Measurements from ENCODE around the gene CYP11A1. TPM values are rescaled to one million over a fixed set of nuclear protein-coding genes. Genes with fewer than 3 reads are reported as not detected.

The CYP11A1 gene
- total RNA-seq, 1 donor from 2014 or later: 0.32 TPM

DNA sequence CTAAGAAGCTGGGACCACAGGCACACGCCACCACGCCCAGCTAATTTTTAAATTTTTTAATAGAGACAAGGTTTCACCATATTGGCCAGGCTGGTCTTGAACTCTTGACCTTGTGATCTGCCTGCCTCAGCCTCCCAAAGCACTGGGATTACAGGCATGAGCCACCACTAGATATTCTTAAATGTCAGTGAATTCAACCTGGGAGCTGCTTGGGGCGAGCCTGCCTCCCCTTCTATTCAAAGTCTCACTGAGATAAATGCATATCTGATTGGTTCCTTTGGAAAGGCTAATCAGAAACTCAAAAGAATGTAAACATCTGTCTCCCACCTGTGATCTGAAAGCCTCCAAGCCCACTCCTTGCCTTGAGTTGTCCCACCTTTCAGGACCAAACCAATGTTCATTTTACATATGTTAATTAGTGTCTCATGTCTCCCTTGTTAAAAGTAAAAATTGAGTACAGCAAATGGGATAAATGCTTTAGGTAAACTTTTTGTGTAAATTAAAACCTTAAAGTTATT is 15.0 kb downstream of the CYP11A1 start:
- no peak for DNase-seq (ENCODE audit: low spot score)
- H3K4me3 Mint-ChIP-seq (ENCODE audit: unreplicated experiment): no peak overlapping the region
- no peaks in the 10 kb centered on the region for H3K4me1 Mint-ChIP-seq (ENCODE audit: low read depth)
- H3K36me3 Mint-ChIP-seq (ENCODE audit: low read depth): no peaks in the 10 kb centered on the region
- peaks cover 14% of the 10 kb centered on the region for H3K27me3 Mint-ChIP-seq (ENCODE audit: low read depth)
- TF ChIP-seq, protein P1, sequence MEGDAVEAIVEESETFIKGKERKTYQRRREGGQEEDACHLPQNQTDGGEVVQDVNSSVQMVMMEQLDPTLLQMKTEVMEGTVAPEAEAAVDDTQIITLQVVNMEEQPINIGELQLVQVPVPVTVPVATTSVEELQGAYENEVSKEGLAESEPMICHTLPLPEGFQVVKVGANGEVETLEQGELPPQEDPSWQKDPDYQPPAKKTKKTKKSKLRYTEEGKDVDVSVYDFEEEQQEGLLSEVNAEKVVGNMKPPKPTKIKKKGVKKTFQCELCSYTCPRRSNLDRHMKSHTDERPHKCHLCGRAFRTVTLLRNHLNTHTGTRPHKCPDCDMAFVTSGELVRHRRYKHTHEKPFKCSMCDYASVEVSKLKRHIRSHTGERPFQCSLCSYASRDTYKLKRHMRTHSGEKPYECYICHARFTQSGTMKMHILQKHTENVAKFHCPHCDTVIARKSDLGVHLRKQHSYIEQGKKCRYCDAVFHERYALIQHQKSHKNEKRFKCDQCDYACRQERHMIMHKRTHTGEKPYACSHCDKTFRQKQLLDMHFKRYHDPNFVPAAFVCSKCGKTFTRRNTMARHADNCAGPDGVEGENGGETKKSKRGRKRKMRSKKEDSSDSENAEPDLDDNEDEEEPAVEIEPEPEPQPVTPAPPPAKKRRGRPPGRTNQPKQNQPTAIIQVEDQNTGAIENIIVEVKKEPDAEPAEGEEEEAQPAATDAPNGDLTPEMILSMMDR (IDR thresholded peaks at IDR 0.05): no peak
- H3K27ac Mint-ChIP-seq (ENCODE audit: unreplicated experiment): no peak overlapping the region
- no peaks in the 10 kb centered on the region for H3K9me3 Mint-ChIP-seq (ENCODE audit: low read depth)

DNA sequence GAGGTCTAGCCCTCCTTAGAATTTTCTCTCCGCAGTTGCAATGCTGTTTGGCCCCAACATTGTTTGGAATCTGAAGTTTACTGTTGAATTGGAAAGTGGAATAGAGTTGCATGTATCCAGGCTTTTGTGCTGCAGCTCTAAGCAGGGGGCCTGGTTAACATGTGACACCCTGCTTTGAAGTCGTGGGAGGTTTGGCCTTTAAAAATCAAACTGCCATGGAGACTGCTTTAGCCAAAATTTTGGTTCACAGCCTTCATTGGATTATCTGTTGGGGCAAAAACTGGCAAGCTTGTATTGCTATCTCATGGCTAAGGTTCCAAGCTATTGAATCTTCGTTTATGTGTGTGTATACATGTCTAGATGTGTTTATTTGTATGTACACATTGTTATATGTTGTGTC is 15.8 kb downstream of the CYP11A1 start:
- no peaks in the 10 kb centered on the region for H3K4me1 Mint-ChIP-seq (ENCODE audit: low read depth)
- H3K9me3 Mint-ChIP-seq (ENCODE audit: low read depth): no peaks in the 10 kb centered on the region
- H3K27ac Mint-ChIP-seq (ENCODE audit: unreplicated experiment): no peak overlapping the region
- H3K36me3 Mint-ChIP-seq (ENCODE audit: low read depth): no peaks in the 10 kb centered on the region
- TF ChIP-seq, protein P1 (IDR thresholded peaks at IDR 0.05): no peak
- H3K4me3 Mint-ChIP-seq (ENCODE audit: unreplicated experiment): no peak overlapping the region
- DNase-seq (ENCODE audit: low spot score): no peak
- peaks cover 14% of the 10 kb centered on the region for H3K27me3 Mint-ChIP-seq (ENCODE audit: low read depth)

DNA sequence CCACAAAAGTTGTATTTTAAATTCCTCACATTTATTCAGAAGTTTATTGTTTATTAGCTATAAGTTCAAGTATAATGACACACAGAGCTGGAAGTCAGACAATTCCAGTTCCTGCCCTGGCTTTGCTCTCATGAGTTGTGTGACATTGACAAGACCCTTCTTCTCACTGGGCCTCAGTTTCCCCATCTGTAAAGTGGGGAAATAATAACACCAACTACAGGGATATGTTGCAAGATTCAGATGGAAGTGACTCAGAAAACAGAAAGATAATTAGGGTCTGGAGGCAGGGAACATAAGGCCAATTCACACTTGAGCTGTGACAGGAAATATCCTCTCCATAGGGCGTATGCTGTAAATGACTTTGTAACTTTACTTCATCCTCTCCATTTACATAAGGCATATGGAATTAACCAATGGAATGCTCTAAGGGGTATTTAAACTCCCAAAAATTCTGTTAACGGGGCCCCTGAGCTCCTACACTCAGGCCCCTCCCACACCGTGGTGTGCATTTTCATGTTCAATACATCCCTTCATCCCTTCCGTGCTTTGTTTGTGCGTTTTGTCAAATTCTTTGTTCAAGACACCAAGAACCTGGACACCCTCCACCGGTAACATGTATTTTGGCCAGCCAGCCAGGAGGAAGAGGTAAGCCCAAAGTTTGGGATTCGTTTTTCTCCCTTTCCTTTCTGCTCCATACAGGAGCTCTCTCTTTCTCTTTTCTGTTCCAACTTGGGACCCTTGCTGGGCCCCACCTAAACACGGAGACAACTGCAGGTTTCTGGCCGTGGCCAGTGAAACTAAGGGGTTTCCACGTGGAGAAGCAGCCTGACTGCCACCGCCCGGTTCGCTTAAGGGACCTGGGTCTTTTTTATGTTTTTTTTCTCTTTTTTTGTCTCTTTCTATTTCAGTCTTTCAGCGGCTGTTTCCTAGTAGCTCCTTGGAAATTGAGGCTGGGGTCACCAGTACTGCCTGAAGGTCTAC is 16.9 kb downstream of the CYP11A1 start:
- TF ChIP-seq, protein P1 (IDR thresholded peaks at IDR 0.05): no peak
- H3K27me3 Mint-ChIP-seq (ENCODE audit: low read depth): peaks cover 10% of the 10 kb centered on the region
- no peak overlapping the region for H3K4me3 Mint-ChIP-seq (ENCODE audit: unreplicated experiment)
- H3K9me3 Mint-ChIP-seq (ENCODE audit: low read depth): no peaks in the 10 kb centered on the region
- no peak overlapping the region for H3K27ac Mint-ChIP-seq (ENCODE audit: unreplicated experiment)
- peaks cover under 1% of the 10 kb centered on the region for H3K4me1 Mint-ChIP-seq (ENCODE audit: low read depth)
- DNase-seq (ENCODE audit: low spot score): no peak
- H3K36me3 Mint-ChIP-seq (ENCODE audit: low read depth): no peaks in the 10 kb centered on the region

DNA sequence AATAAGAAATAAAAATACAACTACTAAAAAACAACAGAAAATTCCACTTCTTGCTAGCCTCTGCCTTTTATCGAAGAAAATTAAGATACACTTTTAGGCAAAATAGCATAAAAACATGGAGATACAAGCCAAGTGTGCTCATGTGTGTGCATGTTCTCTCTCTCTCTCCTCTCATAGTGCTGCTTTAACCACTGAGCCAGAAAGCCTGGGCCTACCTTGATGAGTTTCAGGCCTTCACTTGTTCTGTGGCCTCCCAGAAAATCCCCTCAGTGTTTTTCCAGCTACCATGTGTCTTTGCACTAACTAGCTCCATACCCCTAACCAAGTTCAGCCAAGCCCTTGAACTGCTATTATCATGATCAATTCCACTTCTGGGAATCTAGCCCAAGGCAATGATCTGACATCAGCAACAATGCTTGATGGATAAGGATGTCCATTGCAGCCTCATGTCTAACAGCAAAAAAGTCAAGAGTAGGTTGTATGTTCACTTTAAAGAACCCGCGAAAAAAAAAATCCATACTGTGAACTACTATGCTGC is 18.1 kb downstream of the CYP11A1 start:
- no peak overlapping the region for H3K27ac Mint-ChIP-seq (ENCODE audit: unreplicated experiment)
- H3K27me3 Mint-ChIP-seq (ENCODE audit: low read depth): no peaks in the 10 kb centered on the region
- H3K36me3 Mint-ChIP-seq (ENCODE audit: low read depth): no peaks in the 10 kb centered on the region
- no peak for DNase-seq (ENCODE audit: low spot score)
- H3K4me3 Mint-ChIP-seq (ENCODE audit: unreplicated experiment): no peak overlapping the region
- peaks cover 5% of the 10 kb centered on the region for H3K4me1 Mint-ChIP-seq (ENCODE audit: low read depth)
- H3K9me3 Mint-ChIP-seq (ENCODE audit: low read depth): no peaks in the 10 kb centered on the region
- TF ChIP-seq, protein P1 (IDR thresholded peaks at IDR 0.05): no peak

DNA sequence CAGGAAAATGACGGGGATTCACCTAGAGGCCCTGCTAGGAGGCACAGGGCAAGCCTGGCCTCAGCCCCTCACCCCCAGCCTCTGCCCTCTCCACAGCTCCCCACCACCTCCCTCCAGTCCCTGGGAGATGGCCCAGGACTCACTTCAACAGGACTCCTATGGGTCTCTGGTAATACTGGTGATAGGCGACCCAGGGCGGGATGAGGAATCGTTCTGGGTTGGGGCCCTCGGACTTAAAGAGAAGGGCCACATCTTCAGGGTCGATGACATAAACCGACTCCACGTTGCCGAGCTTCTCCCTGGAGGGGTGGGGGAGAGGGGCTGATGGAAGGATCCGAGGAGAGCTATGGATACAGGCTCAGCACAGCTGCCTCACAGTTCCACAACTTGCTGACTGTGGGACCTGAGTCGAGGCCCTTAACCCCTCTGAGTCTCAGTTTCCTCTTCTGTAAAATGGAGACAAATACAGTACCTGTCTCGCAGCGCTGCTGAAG is 19.6 kb downstream of the CYP11A1 start:
- H3K36me3 Mint-ChIP-seq (ENCODE audit: low read depth): no peaks in the 10 kb centered on the region
- TF ChIP-seq, protein P1 (IDR thresholded peaks at IDR 0.05): no peak
- peaks cover 5% of the 10 kb centered on the region for H3K4me1 Mint-ChIP-seq (ENCODE audit: low read depth)
- no peaks in the 10 kb centered on the region for H3K9me3 Mint-ChIP-seq (ENCODE audit: low read depth)
- H3K27ac Mint-ChIP-seq (ENCODE audit: unreplicated experiment): no peak overlapping the region
- no peak for DNase-seq (ENCODE audit: low spot score)
- H3K4me3 Mint-ChIP-seq (ENCODE audit: unreplicated experiment): no peak overlapping the region
- no peaks in the 10 kb centered on the region for H3K27me3 Mint-ChIP-seq (ENCODE audit: low read depth)
